GM12874 (cell line): ENCODE data around the gene IGHMBP2.

Experiments
- CTCF ChIP-seq: IDR thresholded peaks from 2 replicates; pipeline ENCODE4 v1.5.1; 2011; ENCODE audit warnings: low read depth, mild to moderate bottlenecking, control low read depth, low read length, moderate library complexity; ENCODE audit not compliant: insufficient read depth

IGHMBP2 gene

GRCh38 chr11:68947151-68947550 lies 43.5 kb downstream of the IGHMBP2 start:
- TF ChIP-seq CTCF: no peak

GRCh38 chr11:68948496-68948895 lies 44.8 kb downstream of the IGHMBP2 start:
- TF ChIP-seq CTCF: no peak

GRCh38 chr11:68948935-68949334 lies 45.2 kb downstream of the IGHMBP2 start:
- TF ChIP-seq CTCF: no peak

GRCh38 chr11:68950270-68950669 lies 46.6 kb downstream of the IGHMBP2 start:
- TF ChIP-seq CTCF: peak; percentile 43; the same call in 1 of the 2 replicates

GRCh38 chr11:68950762-68951161 lies 47.1 kb downstream of the IGHMBP2 start:
- no peak for TF ChIP-seq CTCF

- no peak for TF ChIP-seq CTCF
These were observed 51.3 kb downstream of the IGHMBP2 start for GRCh38 chr11:68954836-68955606.

GRCh38 chr11:68955607-68955958 lies 51.9 kb downstream of the IGHMBP2 start:
- no peak for TF ChIP-seq CTCF
